GM21723 (cell line): Measurements from ENCODE around the gene PMEPA1.

Experiments
- ATAC-seq: cut with Tn5 transposase; IDR thresholded peaks from one replicate; pipeline ENCODE4 v1.9.1; 2021; ENCODE audit warnings: mild to moderate bottlenecking, moderate library complexity; ENCODE audit not compliant: unreplicated experiment

The PMEPA1 gene

GRCh38 chr20:57696401-57696961 lies 13.3 kb downstream of the PMEPA1 start:
- no peak for ATAC-seq

DNA sequence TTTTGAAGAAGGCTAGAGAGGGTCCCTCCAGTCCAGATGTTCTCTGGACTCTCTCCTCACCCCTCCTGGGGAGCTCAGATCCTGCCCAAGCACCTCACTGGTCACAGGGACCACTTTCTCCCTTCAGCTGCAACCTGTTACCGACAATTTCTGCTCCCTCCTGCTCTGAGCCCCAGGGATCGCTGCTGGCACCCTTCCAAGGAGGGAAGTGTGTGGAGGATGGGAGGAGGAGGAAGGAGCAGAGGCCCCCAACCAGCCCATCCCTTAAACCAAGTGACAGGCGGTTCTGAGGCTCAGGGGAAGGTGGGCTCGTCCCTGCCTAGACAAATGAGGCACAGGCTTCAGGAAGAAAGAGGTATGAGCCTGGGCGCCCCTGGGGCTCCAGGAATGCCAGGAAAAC lies 13.9 kb downstream of the PMEPA1 start:
- no peak for ATAC-seq

DNA sequence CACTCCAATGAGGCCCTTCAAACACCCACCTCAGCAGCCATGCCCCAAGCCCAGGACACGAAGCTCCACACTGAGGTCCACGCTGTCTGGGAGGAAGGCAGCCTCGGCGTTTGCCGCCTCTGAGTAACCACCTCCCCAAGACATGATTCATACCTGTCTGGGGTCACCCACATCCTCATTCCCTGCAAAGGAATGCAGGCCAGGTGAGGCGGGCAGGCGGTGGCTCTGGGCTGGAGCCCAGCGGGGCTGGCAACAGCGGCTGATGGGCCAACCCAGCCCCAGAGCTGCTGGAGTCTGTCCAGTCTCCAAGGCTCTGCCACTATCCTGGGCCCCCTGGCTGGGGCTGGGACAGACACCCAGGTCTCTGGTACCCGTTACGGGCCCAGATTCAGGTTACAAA lies 14.8 kb downstream of the PMEPA1 start:
- no peak for ATAC-seq

- no peak for ATAC-seq
Measured at GRCh38 chr20:57694481-57694880, 15.3 kb downstream of the PMEPA1 start.

- no peak for ATAC-seq
Measured at GRCh38 chr20:57693670-57694329, 16.0 kb downstream of the PMEPA1 start.

DNA sequence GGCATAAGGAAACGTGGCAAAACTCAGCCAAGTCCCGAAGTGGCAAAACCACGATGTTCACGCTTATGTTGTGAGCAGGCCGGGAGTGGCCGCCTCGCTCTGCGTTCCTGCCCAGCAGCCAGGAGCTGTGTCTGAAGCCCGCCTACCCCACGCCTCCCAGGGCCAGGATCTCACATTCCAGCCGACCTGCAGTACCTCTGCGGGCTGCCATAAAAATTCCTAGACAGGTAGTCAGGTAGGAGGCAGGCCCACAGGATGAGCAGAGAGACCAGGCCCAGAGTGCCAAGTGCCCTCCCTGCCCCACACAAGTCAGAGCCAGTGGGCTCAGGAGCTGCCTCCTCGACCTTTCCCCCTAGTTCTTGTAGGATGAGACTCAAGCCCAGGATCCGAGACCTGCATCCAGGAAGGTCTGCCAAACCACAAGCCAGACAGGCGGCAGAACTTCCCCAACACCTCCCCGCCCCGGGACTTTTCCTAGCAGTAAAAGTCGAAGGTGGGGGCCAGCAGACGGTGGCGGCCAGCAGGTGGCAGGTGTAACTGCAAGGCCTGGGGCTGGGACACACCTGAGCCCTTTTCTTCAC lies 16.7 kb downstream of the PMEPA1 start:
- no peak for ATAC-seq

- no peak for ATAC-seq
Measured at GRCh38 chr20:57692393-57692792, 17.4 kb downstream of the PMEPA1 start.

GRCh38 chr20:57691699-57692098 lies 18.1 kb downstream of the PMEPA1 start:
- no peak for ATAC-seq

DNA sequence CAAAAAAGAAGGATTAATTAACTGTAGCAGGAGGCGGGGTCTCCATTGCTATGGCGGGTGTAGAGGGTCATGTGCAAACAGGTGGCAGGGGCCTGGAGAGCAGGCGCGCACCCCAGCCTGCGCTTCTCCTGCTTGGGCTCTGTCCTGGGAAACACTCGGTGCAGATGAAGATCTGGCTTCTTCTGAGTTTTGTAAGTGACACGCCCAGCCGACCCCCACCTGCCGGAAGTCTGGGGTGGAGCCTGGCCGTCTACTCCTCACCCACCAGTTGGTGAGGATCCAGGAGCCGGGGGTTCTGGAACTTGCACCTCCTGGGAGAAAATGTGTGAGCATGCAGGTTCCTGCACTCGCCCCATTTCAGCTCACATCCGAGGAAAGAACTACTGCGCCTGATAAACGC lies 19.3 kb downstream of the PMEPA1 start:
- no peak for ATAC-seq

GRCh38 chr20:57689745-57690481 lies 19.9 kb downstream of the PMEPA1 start:
- ATAC-seq: no peak

DNA sequence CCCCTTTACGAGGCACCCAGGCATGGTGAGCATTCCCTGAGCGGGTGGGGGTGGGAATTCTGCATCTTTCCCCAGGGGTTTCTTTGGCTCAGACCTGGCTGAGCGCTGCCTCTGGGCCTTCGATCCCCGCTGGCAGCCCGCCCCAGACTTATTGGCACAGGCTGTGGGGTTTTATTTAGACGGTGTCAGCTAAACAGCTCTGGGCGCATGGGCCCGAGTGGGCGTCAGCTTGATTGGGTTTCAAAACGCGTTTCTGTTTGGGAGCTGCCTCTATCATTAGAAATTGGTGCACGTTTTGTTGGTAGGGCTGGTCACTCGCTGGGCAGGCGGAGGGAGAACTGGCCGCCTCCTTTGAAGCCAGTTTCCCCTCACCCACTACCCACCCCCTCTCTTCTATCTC lies 21.0 kb downstream of the PMEPA1 start:
- ATAC-seq: no peak

GRCh38 chr20:57688295-57688694 lies 21.5 kb downstream of the PMEPA1 start:
- no peak for ATAC-seq

GRCh38 chr20:57686931-57687652 lies 22.7 kb downstream of the PMEPA1 start:
- ATAC-seq: no peak

DNA sequence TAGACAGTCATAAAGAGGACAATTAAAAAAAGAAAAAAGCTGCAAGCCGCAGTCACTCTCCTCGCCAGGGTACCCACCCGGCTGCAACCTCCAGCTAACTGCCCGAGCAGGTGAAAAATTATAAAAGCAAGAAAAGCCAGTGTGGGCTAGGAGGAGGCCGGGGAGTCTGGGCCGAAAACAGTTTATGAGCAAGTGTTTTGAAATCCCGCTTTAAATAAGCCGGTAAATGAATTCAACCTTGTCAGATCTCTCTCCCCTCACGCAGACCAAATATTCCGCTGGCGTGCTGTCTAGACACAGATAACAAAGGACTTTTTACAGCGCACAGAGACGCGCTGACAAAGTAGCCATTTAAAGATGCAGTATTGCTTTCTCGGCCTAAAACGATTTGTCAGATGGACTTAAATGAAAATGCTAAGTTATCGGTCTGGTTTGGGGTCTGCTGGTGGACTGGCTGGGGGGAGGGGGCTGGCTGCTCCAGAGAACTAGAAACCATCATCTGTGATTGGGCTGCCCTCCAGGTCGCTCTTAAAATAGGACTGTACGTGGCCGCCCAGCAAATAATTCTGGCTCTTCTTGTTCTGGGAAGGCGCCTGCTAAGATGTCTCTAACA lies 24.6 kb downstream of the PMEPA1 start:
- no peak for ATAC-seq

GRCh38 chr20:57684808-57685140 lies 25.0 kb downstream of the PMEPA1 start:
- no peak for ATAC-seq

DNA sequence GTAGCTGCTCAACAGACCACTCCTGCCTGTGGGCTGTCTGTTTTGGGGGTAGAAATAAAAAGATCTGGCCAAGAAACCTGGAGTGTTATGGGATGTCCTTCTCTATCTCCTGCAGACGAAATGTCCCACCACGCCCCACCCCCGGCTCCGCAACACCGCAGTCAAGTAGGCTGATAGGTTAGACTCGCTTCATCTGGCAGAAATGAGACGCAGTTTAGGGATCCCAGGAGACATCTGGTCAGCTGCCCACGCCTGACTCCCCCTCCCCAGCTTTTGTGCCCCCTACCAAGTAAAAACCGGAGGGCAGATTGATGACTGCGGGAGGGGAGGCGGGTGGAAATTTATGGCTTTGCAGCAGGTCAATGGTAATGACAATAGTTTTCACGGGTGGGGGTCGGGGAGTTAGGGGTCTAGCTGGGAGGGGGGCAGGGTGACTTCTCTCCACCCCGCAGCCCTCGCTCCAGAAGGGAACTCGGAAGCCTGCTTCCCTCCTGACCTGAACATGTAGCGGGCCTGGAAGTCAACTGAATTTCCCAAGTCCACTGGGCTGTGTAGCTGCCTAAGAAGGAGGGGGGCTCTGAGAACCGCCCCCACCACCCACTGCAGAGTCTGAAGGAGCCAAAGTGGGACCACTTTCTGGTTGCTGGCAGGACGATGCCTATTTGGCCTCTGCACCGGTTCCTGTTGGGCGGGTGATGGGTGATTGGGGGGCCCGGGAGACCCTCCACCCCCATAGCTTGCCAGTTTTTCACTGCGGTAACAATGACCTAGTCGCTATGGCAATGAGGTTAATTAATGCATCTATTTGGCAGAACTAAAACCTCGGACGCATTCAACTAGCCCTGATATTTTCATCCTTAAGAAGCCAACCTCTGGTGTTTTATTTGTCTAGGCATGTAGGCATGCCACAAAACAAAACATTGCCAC lies 25.7 kb downstream of the PMEPA1 start:
- ATAC-seq: no peak

DNA sequence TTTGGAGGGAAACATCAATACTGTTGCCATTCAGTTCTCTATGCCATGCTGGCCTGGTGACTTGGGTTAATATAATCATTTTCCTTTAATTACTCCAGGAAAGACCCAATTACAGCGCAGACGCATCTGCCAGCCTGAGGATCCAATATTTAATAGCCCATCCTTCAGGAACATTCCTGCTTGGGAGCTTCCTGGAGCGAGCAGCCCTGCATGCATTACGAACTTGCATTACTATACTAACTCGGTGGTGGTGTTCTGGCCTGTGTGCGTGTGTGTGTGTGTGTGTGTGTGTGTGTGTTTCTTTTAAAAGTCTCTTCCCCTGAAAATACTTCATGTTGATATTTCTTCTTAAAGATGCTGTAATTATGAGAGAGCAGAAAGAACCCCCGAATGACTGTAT lies 26.5 kb downstream of the PMEPA1 start:
- ATAC-seq: no peak

- ATAC-seq: peak; percentile 50
Measured at GRCh38 chr20:57682184-57683101, 27.4 kb downstream of the PMEPA1 start.
